ENCODE measurements around the gene TBPL1.

GRCh38 chr6:134020071-134020470 is 67.0 kb downstream of the TBPL1 start:
- TF ChIP-seq CTCF (IDR thresholded peaks at IDR 0.05) (no peak), JUN (IDR thresholded peaks at IDR 0.05) (no peak), MYC (IDR thresholded peaks at IDR 0.05; ENCODE audit: borderline replicate concordance, low read length) (no peak), ZNF302 (CRISPR knock-in tag; IDR thresholded peaks at IDR 0.05) (no peak), BHLHE40 (IDR thresholded peaks at IDR 0.05; ENCODE audit: low read depth, low read length) (no peak), NFE2L2 (conservative IDR thresholded peaks at IDR 0.05; ENCODE audit: low read length) (no peak), SMC3 (IDR thresholded peaks at IDR 0.05) (no peak), ZFP36 (IDR thresholded peaks at IDR 0.05; ENCODE audit: borderline replicate concordance, partially characterized antibody) (no peak), MAZ (IDR thresholded peaks at IDR 0.05; ENCODE audit: borderline replicate concordance, low read depth, low read length) (no peak), POLR2A (IDR thresholded peaks at IDR 0.05; ENCODE audit: low read length) (no peak), ESRRA (IDR thresholded peaks at IDR 0.05; ENCODE audit: borderline replicate concordance, low read length) (no peak), SREBF2 (IDR thresholded peaks at IDR 0.05) (no peak), PBX3 (IDR thresholded peaks at IDR 0.05) (no peak)
- TF ChIP-seq, protein P1, sequence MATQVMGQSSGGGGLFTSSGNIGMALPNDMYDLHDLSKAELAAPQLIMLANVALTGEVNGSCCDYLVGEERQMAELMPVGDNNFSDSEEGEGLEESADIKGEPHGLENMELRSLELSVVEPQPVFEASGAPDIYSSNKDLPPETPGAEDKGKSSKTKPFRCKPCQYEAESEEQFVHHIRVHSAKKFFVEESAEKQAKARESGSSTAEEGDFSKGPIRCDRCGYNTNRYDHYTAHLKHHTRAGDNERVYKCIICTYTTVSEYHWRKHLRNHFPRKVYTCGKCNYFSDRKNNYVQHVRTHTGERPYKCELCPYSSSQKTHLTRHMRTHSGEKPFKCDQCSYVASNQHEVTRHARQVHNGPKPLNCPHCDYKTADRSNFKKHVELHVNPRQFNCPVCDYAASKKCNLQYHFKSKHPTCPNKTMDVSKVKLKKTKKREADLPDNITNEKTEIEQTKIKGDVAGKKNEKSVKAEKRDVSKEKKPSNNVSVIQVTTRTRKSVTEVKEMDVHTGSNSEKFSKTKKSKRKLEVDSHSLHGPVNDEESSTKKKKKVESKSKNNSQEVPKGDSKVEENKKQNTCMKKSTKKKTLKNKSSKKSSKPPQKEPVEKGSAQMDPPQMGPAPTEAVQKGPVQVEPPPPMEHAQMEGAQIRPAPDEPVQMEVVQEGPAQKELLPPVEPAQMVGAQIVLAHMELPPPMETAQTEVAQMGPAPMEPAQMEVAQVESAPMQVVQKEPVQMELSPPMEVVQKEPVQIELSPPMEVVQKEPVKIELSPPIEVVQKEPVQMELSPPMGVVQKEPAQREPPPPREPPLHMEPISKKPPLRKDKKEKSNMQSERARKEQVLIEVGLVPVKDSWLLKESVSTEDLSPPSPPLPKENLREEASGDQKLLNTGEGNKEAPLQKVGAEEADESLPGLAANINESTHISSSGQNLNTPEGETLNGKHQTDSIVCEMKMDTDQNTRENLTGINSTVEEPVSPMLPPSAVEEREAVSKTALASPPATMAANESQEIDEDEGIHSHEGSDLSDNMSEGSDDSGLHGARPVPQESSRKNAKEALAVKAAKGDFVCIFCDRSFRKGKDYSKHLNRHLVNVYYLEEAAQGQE (IDR thresholded peaks at IDR 0.05), result no peak
